GM18873 (cell line): ENCODE measurements around the gene CCL17.
A peak's percentile ranks its signal among the peaks of the same experiment; 100 is the strongest.
"Not testable (repeated sequence)": the region's sequence is repeated elsewhere in the genome, so short reads cannot be mapped to it uniquely, and the experiment has no call there.

Experiments
- ATAC-seq: cut with Tn5 transposase; IDR thresholded peaks from one replicate; pipeline ENCODE4 v1.9.1; 2021; ENCODE audit warnings: mild to moderate bottlenecking, moderate library complexity, moderate number of reproducible peaks; ENCODE audit not compliant: unreplicated experiment, low FRiP score

Gene CCL17

GRCh38 chr16:57427307-57427706 lies 22.7 kb downstream of the CCL17 start:
- ATAC-seq = no peak

GRCh38 chr16:57427824-57428223 lies 23.3 kb downstream of the CCL17 start:
- ATAC-seq = no peak

- no peak for ATAC-seq
Measured at GRCh38 chr16:57430955-57431354, 26.4 kb downstream of the CCL17 start.

GRCh38 chr16:57432505-57432904 lies 27.9 kb downstream of the CCL17 start:
- no peak for ATAC-seq

GRCh38 chr16:57432989-57433388 lies 28.4 kb downstream of the CCL17 start:
- ATAC-seq = no peak

- no peak for ATAC-seq
Measured at GRCh38 chr16:57434003-57434402, 29.4 kb downstream of the CCL17 start.

- ATAC-seq = no peak
Measured at GRCh38 chr16:57435838-57436237, 31.3 kb downstream of the CCL17 start.

GRCh38 chr16:57439947-57440346 lies 35.4 kb downstream of the CCL17 start:
- ATAC-seq = not testable (repeated sequence)

GRCh38 chr16:57440551-57440950 lies 36.0 kb downstream of the CCL17 start:
- not testable (repeated sequence) for ATAC-seq

- ATAC-seq = no peak
Measured at GRCh38 chr16:57444711-57445110, 40.1 kb downstream of the CCL17 start.

- ATAC-seq = no peak
Measured at GRCh38 chr16:57445510-57445909, 40.9 kb downstream of the CCL17 start.

- peak; percentile 16 for ATAC-seq
Measured at GRCh38 chr16:57446531-57447185, 42.1 kb downstream of the CCL17 start.

GRCh38 chr16:57447186-57447962 lies 42.8 kb downstream of the CCL17 start, which contains the start of the genes CIAPIN1 and COQ9:
Gene CIAPIN1, minus strand, starts transcription at chr16:57447385. Its CDS starts 6,457 bp downstream, at chr16:57440928.
Gene COQ9, plus strand, starts transcription at chr16:57447479. Its CDS starts 27 bp downstream, at chr16:57447506.
- peak; percentile 87 for ATAC-seq

- ATAC-seq = no peak
Measured at GRCh38 chr16:57452021-57452420, 47.5 kb downstream of the CCL17 start.

- peak; percentile 84 for ATAC-seq
Measured at GRCh38 chr16:57462209-57462977, 57.8 kb downstream of the CCL17 start, which contains the start of gene POLR2C. Gene POLR2C, plus strand, starts transcription at chr16:57462679. Its CDS starts 46 bp downstream, at chr16:57462725.

- no peak for ATAC-seq
Measured at GRCh38 chr16:57462978-57463362, 58.4 kb downstream of the CCL17 start.

GRCh38 chr16:57464523-57464922 lies 60.0 kb downstream of the CCL17 start:
- ATAC-seq = no peak
